Suprapubic skin (tissue), 4 donors: Measurements from ENCODE around the gene ATP6V0E1. TPM values are rescaled to one million over a fixed set of nuclear protein-coding genes. Genes with fewer than 3 reads are reported as not detected.
"Not testable (repeated sequence)": the region's sequence is repeated elsewhere in the genome, so short reads cannot be mapped to it uniquely, and the experiment has no call there.

Experiments used
- DNase-seq, 2 donors: peaks; one replicate each; pipeline ENCODE4 v3.0.0-alpha.2; 2019; ENCODE audit warnings: low spot score in 2 of 2
- H3K27ac ChIP-seq: fragments of 200-600 bp; sonication (generic); one replicate; pipeline ENCODE4 v1.5.1; 2019
- H3K27me3 ChIP-seq: fragments of 200-600 bp; sonication (generic); one replicate; pipeline ENCODE4 v1.5.1; 2019
- H3K36me3 ChIP-seq: fragments of 200-600 bp; sonication (generic); one replicate; pipeline ENCODE4 v1.5.1; 2019
- H3K4me1 ChIP-seq: fragments of 200-600 bp; sonication (generic); one replicate; pipeline ENCODE4 v1.5.1; 2019
- H3K4me3 ChIP-seq: fragments of 200-600 bp; sonication (generic); one replicate; pipeline ENCODE4 v1.5.1; 2019; ENCODE audit warnings: mild to moderate bottlenecking
- H3K9me3 ChIP-seq: fragments of 200-600 bp; sonication (generic); one replicate; pipeline ENCODE4 v1.5.1; 2019
- EP300 ChIP-seq: sonication (generic); formaldehyde crosslinking; IDR thresholded peaks from one replicate; pipeline ENCODE4 v1.6.1; 2017; ENCODE audit warnings: antibody characterized with exemption
- POLR2A ChIP-seq, 2 donors: fragments of 450-650 bp; IDR thresholded peaks; one replicate each; pipeline ENCODE4 v1.6.1; 2017; ENCODE audit warnings: antibody characterized with exemption in 2 of 2, mild to moderate bottlenecking in 2 of 2, moderate library complexity in 2 of 2
- POLR2AphosphoS5 ChIP-seq, 3 donors: sonication (generic); formaldehyde crosslinking; IDR thresholded peaks; one replicate each; pipeline ENCODE4 v1.6.1; 2017; ENCODE audit warnings: antibody characterized with exemption in 3 of 3
- WGBS: methylation state at CpG from one replicate; pipeline ENCODE4 v1.1.5; 2018; 5-methylcytosine and 5-hydroxymethylcytosine counted together
- total RNA-seq, 4 donors: library from RNA; depleted of rRNA; stranded (reverse); fragments of >200 nt; gene quantifications; one replicate each; pipeline ENCODE4 v1.1.0, GENCODE V29; 2016
- TF ChIP-seq, protein P1 (sequence below), 2 donors: fragments of 200-600 bp in 1 of 2; fragments of 450-650 bp in 1 of 2; sonication (generic) in 1 of 2; IDR thresholded peaks; one replicate each; pipeline ENCODE4 v1.5.1; 2016 to 2019; ENCODE audit warnings: antibody characterized with exemption in 2 of 2, mild to moderate bottlenecking in 1 of 2, moderate library complexity in 1 of 2

ATP6V0E1 gene
- total RNA-seq, 4 donors from 2014 or later, result 73.7 to 91.3 (median 82.1) TPM

DNA sequence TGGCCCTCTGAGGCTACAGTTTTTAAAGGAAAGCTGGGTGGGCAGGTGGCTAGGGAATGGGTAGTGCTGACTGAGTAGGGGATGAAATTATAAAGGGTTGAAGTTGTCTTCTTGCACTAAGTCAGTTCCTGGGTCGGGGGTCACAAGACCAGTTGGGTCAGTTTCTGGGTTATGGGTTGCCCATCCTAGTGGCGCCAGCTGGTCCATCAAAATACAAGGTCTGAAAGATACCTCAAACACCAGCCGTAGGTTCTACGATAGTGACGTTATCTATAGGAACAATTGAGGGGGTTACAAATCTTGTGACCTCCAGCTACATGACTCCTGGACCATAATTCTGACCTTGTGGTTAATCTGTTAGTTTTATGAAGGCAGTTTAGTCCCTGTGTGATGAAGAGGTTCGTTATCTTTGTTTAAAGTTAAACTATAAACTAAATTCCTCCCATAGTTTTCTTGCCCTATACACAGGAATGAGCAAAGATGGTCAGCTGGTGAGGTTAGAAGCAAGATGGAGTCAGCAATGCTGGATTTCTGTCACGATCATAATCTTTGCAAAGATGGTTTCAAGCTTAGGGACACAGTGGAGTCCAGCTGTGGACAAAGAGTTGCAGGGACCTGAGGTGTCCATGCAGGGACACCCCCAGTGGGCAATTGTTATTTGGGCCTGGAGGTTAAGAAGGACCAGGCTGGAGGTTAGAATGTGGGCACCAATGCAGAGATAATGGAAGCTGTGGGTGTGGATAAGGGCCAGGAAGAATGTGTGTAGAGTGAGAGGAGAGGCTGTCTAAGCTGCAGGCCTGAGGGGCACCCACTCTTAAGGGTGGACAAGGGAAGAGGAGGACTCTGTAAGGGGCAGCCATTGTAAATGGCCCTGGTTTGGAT is 58.6 kb downstream of the ATP6V0E1 start:
- Histone ChIP-seq H3K4me1 (peaks cover 6% of the 10 kb centered on the region), H3K36me3 (no peaks in the 10 kb centered on the region), H3K4me3 (no peak overlapping the region), H3K27me3 (no peaks in the 10 kb centered on the region), H3K27ac (no peak overlapping the region), H3K9me3 (no peaks in the 10 kb centered on the region)
- no peak for DNase-seq
- WGBS, result 88% methylated on average over 7 of the region's 7 CpGs
- no peak for TF ChIP-seq EP300
- no peak for TF ChIP-seq POLR2AphosphoS5 (IDR thresholded peaks at IDR 0.05)
- no peak for TF ChIP-seq POLR2A (IDR thresholded peaks at IDR 0.05)
- TF ChIP-seq, protein P1, sequence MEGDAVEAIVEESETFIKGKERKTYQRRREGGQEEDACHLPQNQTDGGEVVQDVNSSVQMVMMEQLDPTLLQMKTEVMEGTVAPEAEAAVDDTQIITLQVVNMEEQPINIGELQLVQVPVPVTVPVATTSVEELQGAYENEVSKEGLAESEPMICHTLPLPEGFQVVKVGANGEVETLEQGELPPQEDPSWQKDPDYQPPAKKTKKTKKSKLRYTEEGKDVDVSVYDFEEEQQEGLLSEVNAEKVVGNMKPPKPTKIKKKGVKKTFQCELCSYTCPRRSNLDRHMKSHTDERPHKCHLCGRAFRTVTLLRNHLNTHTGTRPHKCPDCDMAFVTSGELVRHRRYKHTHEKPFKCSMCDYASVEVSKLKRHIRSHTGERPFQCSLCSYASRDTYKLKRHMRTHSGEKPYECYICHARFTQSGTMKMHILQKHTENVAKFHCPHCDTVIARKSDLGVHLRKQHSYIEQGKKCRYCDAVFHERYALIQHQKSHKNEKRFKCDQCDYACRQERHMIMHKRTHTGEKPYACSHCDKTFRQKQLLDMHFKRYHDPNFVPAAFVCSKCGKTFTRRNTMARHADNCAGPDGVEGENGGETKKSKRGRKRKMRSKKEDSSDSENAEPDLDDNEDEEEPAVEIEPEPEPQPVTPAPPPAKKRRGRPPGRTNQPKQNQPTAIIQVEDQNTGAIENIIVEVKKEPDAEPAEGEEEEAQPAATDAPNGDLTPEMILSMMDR (IDR thresholded peaks at IDR 0.05), result no peak

DNA sequence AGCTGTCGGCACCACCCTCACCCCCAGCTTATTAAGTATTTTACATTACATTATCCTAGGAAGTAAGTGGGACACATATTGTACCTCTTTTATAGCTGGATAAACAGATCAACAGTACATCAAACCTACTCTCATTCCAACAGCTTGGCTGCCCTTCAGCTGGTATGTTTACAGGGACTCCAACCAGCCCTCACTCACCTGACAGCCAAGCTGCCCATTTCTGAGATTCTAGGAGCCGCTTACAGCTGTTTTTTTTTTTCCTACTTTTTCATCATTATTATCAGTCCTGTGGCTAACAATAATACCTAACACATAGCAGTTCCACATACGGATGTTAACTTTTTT is 59.2 kb downstream of the ATP6V0E1 start:
- TF ChIP-seq EP300, result no peak
- TF ChIP-seq POLR2AphosphoS5 (IDR thresholded peaks at IDR 0.05), result no peak
- no peak for TF ChIP-seq POLR2A (IDR thresholded peaks at IDR 0.05)
- Histone ChIP-seq H3K9me3 (no peaks in the 10 kb centered on the region), H3K4me1 (no peaks in the 10 kb centered on the region), H3K4me3 (no peak overlapping the region), H3K36me3 (no peaks in the 10 kb centered on the region), H3K27ac (no peak overlapping the region), H3K27me3 (no peaks in the 10 kb centered on the region)
- 88% methylated on average over 3 of the region's 3 CpGs for WGBS
- no peak for DNase-seq

DNA sequence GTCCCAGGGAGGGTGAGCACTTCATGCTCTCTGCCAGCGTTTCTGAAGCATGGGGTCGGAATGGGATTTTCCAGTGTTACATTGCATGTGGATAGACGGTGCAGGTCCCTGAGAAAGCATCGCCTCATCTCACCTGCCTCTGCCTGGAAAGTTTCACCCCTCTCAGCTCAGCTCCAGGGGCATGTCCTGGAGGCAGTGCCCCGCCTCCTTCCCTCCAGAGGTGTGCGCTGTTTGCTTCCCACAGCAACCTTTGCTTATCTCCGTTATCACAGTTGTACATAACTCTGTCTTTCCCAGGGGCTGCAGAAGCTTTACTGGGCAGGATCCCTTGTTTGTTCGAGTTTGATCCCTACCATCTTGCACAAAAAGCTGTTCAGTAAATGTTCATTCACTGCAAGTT is 61.9 kb downstream of the ATP6V0E1 start:
- Histone ChIP-seq H3K4me1 (no peaks in the 10 kb centered on the region), H3K36me3 (no peaks in the 10 kb centered on the region), H3K9me3 (no peaks in the 10 kb centered on the region), H3K27ac (no peak overlapping the region), H3K4me3 (no peak overlapping the region), H3K27me3 (no peaks in the 10 kb centered on the region)
- DNase-seq, result no peak
- 54% methylated on average over 8 of the region's 8 CpGs for WGBS
- TF ChIP-seq POLR2A (IDR thresholded peaks at IDR 0.05), result no peak
- TF ChIP-seq EP300, result no peak

DNA sequence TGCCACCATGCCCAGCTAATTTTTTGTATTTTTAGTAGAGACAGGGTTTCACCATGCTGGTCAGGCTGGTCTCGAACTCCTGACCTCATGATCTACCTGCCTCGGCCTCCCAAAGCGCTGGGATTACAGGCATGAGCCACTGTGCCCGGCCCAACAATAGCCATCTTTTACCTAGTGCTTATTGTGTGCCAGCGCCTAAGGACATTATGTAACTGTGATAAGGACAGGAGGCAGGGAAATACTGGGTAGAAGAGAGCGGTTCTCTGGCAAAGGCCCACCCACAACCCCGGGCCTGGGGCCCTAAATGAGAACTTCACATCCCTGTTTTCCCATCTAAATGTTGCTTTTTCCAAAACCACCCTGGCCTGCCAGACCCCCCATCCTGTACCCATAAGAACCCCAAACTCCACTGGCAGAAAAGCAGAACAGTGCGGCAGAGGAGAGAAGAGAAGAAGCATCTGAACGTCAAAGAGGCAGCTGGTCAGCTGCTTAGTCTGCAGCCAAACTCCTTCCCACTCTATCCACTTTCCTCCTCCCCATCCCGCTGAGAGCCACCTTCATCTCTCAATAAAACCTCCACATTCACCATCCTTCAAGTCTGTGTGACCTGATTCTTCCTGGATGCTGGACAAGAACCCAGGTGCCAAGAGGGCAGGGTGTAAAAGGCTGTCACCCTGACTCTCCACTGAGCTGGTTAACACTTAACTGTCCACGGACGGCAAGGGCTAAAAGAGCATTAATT is 63.7 kb downstream of the ATP6V0E1 start:
- 74% methylated on average over 12 of the region's 12 CpGs for WGBS
- H3K4me3 ChIP-seq, H3K4me1 ChIP-seq, H3K9me3 ChIP-seq, DNase-seq, H3K27me3 ChIP-seq, H3K36me3 ChIP-seq, H3K27ac ChIP-seq: not testable (repeated sequence)

DNA sequence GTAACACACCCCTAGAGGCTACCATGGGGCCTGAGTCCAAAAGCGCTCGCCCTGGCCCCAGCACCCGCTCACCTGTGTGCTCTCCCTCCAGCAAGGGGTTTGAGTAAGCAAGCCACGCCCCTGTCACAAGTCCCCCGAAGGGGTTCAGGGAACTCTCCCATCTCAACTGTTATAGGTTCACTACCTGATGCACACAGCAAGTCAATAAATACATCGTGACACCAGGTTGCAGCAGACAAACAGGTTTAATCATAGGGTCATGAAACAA is 64.2 kb downstream of the ATP6V0E1 start:
- Histone ChIP-seq H3K4me3 (no peak overlapping the region), H3K27me3 (no peaks in the 10 kb centered on the region), H3K36me3 (no peaks in the 10 kb centered on the region), H3K9me3 (no peaks in the 10 kb centered on the region), H3K4me1 (no peaks in the 10 kb centered on the region), H3K27ac (no peak overlapping the region)
- DNase-seq, result no peak
- TF ChIP-seq POLR2A (IDR thresholded peaks at IDR 0.05) (no peak), EP300 (no peak), POLR2AphosphoS5 (IDR thresholded peaks at IDR 0.05) (no peak)
- TF ChIP-seq, protein P1 (IDR thresholded peaks at IDR 0.05), result no peak
- WGBS, result 36% methylated on average over 3 of the region's 6 CpGs

DNA sequence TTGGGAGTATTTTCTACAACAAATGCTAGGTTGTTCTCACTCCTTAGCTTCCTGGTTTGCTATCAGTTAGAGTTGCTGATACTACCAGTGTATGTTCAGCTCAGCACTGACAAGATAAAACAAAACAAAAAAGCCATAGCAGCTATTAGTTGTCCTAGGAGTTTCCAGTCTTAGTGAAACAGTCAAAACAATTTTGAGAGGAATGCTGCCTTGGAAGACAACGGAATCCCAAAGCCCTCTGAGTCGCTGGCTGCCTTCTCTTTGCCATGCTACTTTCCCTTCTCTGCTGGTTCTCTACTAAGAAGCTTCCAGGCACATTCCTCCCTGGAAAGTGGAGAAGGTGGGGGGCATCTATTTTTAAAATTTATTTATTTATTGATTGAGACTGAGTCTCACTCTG is 67.2 kb downstream of the ATP6V0E1 start:
- Histone ChIP-seq H3K27me3 (no peaks in the 10 kb centered on the region), H3K4me3 (no peak overlapping the region), H3K36me3 (no peaks in the 10 kb centered on the region), H3K9me3 (no peaks in the 10 kb centered on the region), H3K27ac (no peak overlapping the region), H3K4me1 (peaks cover 6% of the 10 kb centered on the region)
- WGBS, result 83% methylated on average over 2 of the region's 2 CpGs
- TF ChIP-seq, protein P1 (IDR thresholded peaks at IDR 0.05), result no peak
- no peak for TF ChIP-seq EP300
- no peak for TF ChIP-seq POLR2AphosphoS5 (IDR thresholded peaks at IDR 0.05)
- no peak for TF ChIP-seq POLR2A (IDR thresholded peaks at IDR 0.05)
- DNase-seq, result no peak
